IPS-NIHi7 (cell line): ENCODE results near the gene SERPINB10.

Experiments used
- DNase-seq: peaks from one replicate; pipeline ENCODE4 v3.0.0; 2012; ENCODE audit warnings: mixed read lengths; ENCODE audit errors: extremely low spot score

The SERPINB10 gene

GRCh38 chr18:63947051-63947790 lies 39.5 kb downstream of the SERPINB10 start:
- no peak for DNase-seq

GRCh38 chr18:63949068-63949737 lies 41.4 kb downstream of the SERPINB10 start, which contains the start of gene HMSD:
HMSD (plus strand) TSS chr18:63949301; CDS start chr18:63953456, 4,155 bp downstream.
- peak; percentile 87 for DNase-seq

GRCh38 chr18:63951302-63951705 lies 43.5 kb downstream of the SERPINB10 start:
- DNase-seq = no peak

GRCh38 chr18:63953811-63954210 lies 46.1 kb downstream of the SERPINB10 start:
- DNase-seq = no peak

- DNase-seq = no peak
These were observed 49.0 kb downstream of the SERPINB10 start for GRCh38 chr18:63956755-63957154.

- no peak for DNase-seq
These were observed 53.1 kb downstream of the SERPINB10 start for GRCh38 chr18:63960891-63961290.

GRCh38 chr18:63961435-63961980 lies 53.8 kb downstream of the SERPINB10 start:
- no peak for DNase-seq

GRCh38 chr18:63962137-63962536 lies 54.4 kb downstream of the SERPINB10 start:
- DNase-seq = no peak

GRCh38 chr18:63963615-63964256 lies 56.0 kb downstream of the SERPINB10 start:
- peak; percentile 26 for DNase-seq

- DNase-seq = no peak
These were observed 57.1 kb downstream of the SERPINB10 start for GRCh38 chr18:63964908-63965307.

- no peak for DNase-seq
These were observed 58.1 kb downstream of the SERPINB10 start for GRCh38 chr18:63965716-63966330.

- DNase-seq = peak; percentile 91
These were observed 62.4 kb downstream of the SERPINB10 start, which contains the start of gene SERPINB8 for GRCh38 chr18:63969942-63970808. SERPINB8 (plus strand) TSS chr18:63970081; CDS start chr18:63978309, 8,228 bp downstream.

GRCh38 chr18:63970809-63971205 lies 63.0 kb downstream of the SERPINB10 start:
- DNase-seq = peak; percentile 59

GRCh38 chr18:63971320-63972001 lies 63.7 kb downstream of the SERPINB10 start:
- no peak for DNase-seq

- DNase-seq = no peak
These were observed 64.2 kb downstream of the SERPINB10 start for GRCh38 chr18:63972002-63972376.

- no peak for DNase-seq
These were observed 67.2 kb downstream of the SERPINB10 start for GRCh38 chr18:63974991-63975390.

- DNase-seq = no peak
These were observed 67.9 kb downstream of the SERPINB10 start for GRCh38 chr18:63975628-63976027.

GRCh38 chr18:63977040-63977439 lies 69.3 kb downstream of the SERPINB10 start:
- DNase-seq = no peak

GRCh38 chr18:63979409-63979920 lies 71.7 kb downstream of the SERPINB10 start:
- DNase-seq = peak; percentile 67

- no peak for DNase-seq
These were observed 72.3 kb downstream of the SERPINB10 start for GRCh38 chr18:63980027-63980426.
